ENCODE results near the gene CST9L.

The CST9L gene

DNA sequence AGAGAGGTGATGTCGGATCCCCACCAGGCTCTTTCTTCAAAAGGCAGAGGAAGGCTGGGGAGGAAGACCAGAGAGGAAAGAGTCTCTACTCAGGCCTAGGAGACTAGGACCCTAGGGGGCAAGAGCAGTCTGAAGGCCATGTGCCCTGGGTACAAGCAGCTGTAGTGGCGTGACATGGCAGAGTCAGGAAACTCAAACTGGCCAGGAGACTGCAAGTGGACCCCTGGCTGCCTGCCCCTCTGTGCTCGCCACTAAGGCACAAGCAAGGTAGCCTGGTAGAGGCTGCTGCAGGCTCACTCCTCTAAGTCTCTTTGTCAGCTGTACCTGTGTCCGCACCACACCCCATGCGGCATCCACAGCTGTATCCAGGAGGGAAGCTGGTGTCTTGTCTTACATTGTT lies 19.9 kb downstream of the CST9L start:
- Histone ChIP-seq H3K27ac (ENCODE audit: low read depth, low read length) (no peak overlapping the region), H3K18ac (ENCODE audit: low read length) (no peak overlapping the region), H3K27me3 (ENCODE audit: insufficient read depth, low read length, poor library complexity) (no peaks in the 10 kb centered on the region), H3K79me1 (ENCODE audit: low read length) (no peaks in the 10 kb centered on the region), H3K79me2 (ENCODE audit: control insufficient read depth, insufficient read depth, low read length) (no peaks in the 10 kb centered on the region), H3K4ac (ENCODE audit: low read depth, low read length) (no peak overlapping the region), H3K4me3 (ENCODE audit: low read length) (no peak overlapping the region), H2BK15ac (replicated peaks; ENCODE audit: low read depth) (no peak overlapping the region), H4K5ac (ENCODE audit: low read length) (no peak overlapping the region), H4K8ac (ENCODE audit: low read depth, low read length) (no peak overlapping the region), H3K4me1 (ENCODE audit: control insufficient read depth, low read depth, low read length) (no peaks in the 10 kb centered on the region), H3K23ac (ENCODE audit: low read length) (no peak overlapping the region), H3K56ac (ENCODE audit: low read length) (no peak overlapping the region), H3K4me2 (ENCODE audit: low read length) (no peak overlapping the region), H2BK5ac (ENCODE audit: low read length) (no peak overlapping the region), H2BK120ac (ENCODE audit: low read depth, low read length) (no peak overlapping the region), H2AK5ac (ENCODE audit: low read length) (no peak overlapping the region), H3K36me3 (ENCODE audit: control insufficient read depth, insufficient read depth, low read length) (no peaks in the 10 kb centered on the region), H3K9ac (ENCODE audit: low read length) (no peak overlapping the region)
- no CpG with 5 or more reads among the region's 5 CpGs for WGBS (ENCODE audit: extremely low coverage, insufficient coverage, low lambda C conversion rate)
- DNase-seq: no peak

- Histone ChIP-seq H3K56ac (ENCODE audit: low read length) (no peak overlapping the region), H3K18ac (ENCODE audit: low read length) (no peak overlapping the region), H3K4me2 (ENCODE audit: low read length) (no peak overlapping the region), H4K5ac (ENCODE audit: low read length) (no peak overlapping the region), H2AK5ac (ENCODE audit: low read length) (no peak overlapping the region), H3K36me3 (ENCODE audit: control insufficient read depth, insufficient read depth, low read length) (no peaks in the 10 kb centered on the region), H3K79me2 (ENCODE audit: control insufficient read depth, insufficient read depth, low read length) (no peaks in the 10 kb centered on the region), H3K27ac (ENCODE audit: low read depth, low read length) (no peak overlapping the region), H3K4me3 (ENCODE audit: low read length) (no peak overlapping the region), H3K9ac (ENCODE audit: low read length) (no peak overlapping the region), H3K4me1 (ENCODE audit: control insufficient read depth, low read depth, low read length) (no peaks in the 10 kb centered on the region), H3K23ac (ENCODE audit: low read length) (no peak overlapping the region), H3K27me3 (ENCODE audit: insufficient read depth, low read length, poor library complexity) (no peaks in the 10 kb centered on the region), H2BK5ac (ENCODE audit: low read length) (no peak overlapping the region), H2BK120ac (ENCODE audit: low read depth, low read length) (no peak overlapping the region), H3K79me1 (ENCODE audit: low read length) (no peaks in the 10 kb centered on the region), H2BK15ac (replicated peaks; ENCODE audit: low read depth) (no peak overlapping the region), H3K4ac (ENCODE audit: low read depth, low read length) (no peak overlapping the region), H4K8ac (ENCODE audit: low read depth, low read length) (no peak overlapping the region)
- no peak for DNase-seq
- whole genome bisulfite sequencing (ENCODE audit: extremely low coverage, insufficient coverage, low lambda C conversion rate): no CpG with 5 or more reads among the region's 5 CpGs
Observed at GRCh38 chr20:23547613-23548012, 20.7 kb downstream of the CST9L start.

- no peaks in the 10 kb centered on the region for H3K4me1 ChIP-seq (ENCODE audit: control insufficient read depth, low read depth, low read length)
- H3K23ac ChIP-seq (ENCODE audit: low read length): no peak overlapping the region
- H3K36me3 ChIP-seq (ENCODE audit: control insufficient read depth, insufficient read depth, low read length): no peaks in the 10 kb centered on the region
- H3K79me1 ChIP-seq (ENCODE audit: low read length): no peaks in the 10 kb centered on the region
- no peak overlapping the region for H3K4me2 ChIP-seq (ENCODE audit: low read length)
- no peak overlapping the region for H2AK5ac ChIP-seq (ENCODE audit: low read length)
- H2BK120ac ChIP-seq (ENCODE audit: low read depth, low read length): no peak overlapping the region
- no peak overlapping the region for H3K4me3 ChIP-seq (ENCODE audit: low read length)
- no CpG with 5 or more reads among the region's 12 CpGs for WGBS (ENCODE audit: extremely low coverage, insufficient coverage, low lambda C conversion rate)
- H3K4ac ChIP-seq (ENCODE audit: low read depth, low read length): no peak overlapping the region
- H3K79me2 ChIP-seq (ENCODE audit: control insufficient read depth, insufficient read depth, low read length): no peaks in the 10 kb centered on the region
- H2BK15ac ChIP-seq (replicated peaks; ENCODE audit: low read depth): no peak overlapping the region
- H3K9ac ChIP-seq (ENCODE audit: low read length): no peak overlapping the region
- H2BK5ac ChIP-seq (ENCODE audit: low read length): no peak overlapping the region
- no peak overlapping the region for H4K8ac ChIP-seq (ENCODE audit: low read depth, low read length)
- H3K18ac ChIP-seq (ENCODE audit: low read length): no peak overlapping the region
- no peak overlapping the region for H3K27ac ChIP-seq (ENCODE audit: low read depth, low read length)
- no peaks in the 10 kb centered on the region for H3K27me3 ChIP-seq (ENCODE audit: insufficient read depth, low read length, poor library complexity)
- H4K5ac ChIP-seq (ENCODE audit: low read length): no peak overlapping the region
- DNase-seq: no peak
- no peak overlapping the region for H3K56ac ChIP-seq (ENCODE audit: low read length)
Observed at GRCh38 chr20:23546435-23547144, 21.7 kb downstream of the CST9L start.

- no peak for DNase-seq
- Histone ChIP-seq H4K5ac (ENCODE audit: low read length) (no peak overlapping the region), H3K79me2 (ENCODE audit: control insufficient read depth, insufficient read depth, low read length) (no peaks in the 10 kb centered on the region), H3K4me2 (ENCODE audit: low read length) (no peak overlapping the region), H3K27ac (ENCODE audit: low read depth, low read length) (no peak overlapping the region), H3K4me1 (ENCODE audit: control insufficient read depth, low read depth, low read length) (no peaks in the 10 kb centered on the region), H4K8ac (ENCODE audit: low read depth, low read length) (no peak overlapping the region), H3K18ac (ENCODE audit: low read length) (no peak overlapping the region), H3K9ac (ENCODE audit: low read length) (no peak overlapping the region), H3K27me3 (ENCODE audit: insufficient read depth, low read length, poor library complexity) (no peaks in the 10 kb centered on the region), H3K4ac (ENCODE audit: low read depth, low read length) (no peak overlapping the region), H3K4me3 (ENCODE audit: low read length) (no peak overlapping the region), H2BK15ac (replicated peaks; ENCODE audit: low read depth) (no peak overlapping the region), H2AK5ac (ENCODE audit: low read length) (no peak overlapping the region), H3K56ac (ENCODE audit: low read length) (no peak overlapping the region), H2BK5ac (ENCODE audit: low read length) (no peak overlapping the region), H3K23ac (ENCODE audit: low read length) (no peak overlapping the region), H3K36me3 (ENCODE audit: control insufficient read depth, insufficient read depth, low read length) (no peaks in the 10 kb centered on the region), H2BK120ac (ENCODE audit: low read depth, low read length) (no peak overlapping the region), H3K79me1 (ENCODE audit: low read length) (no peaks in the 10 kb centered on the region)
- WGBS (ENCODE audit: extremely low coverage, insufficient coverage, low lambda C conversion rate): no CpG with 5 or more reads among the region's 6 CpGs
Observed at GRCh38 chr20:23544133-23544532, 24.2 kb downstream of the CST9L start.

- Histone ChIP-seq H2BK5ac (ENCODE audit: low read length) (no peak overlapping the region), H2AK5ac (ENCODE audit: low read length) (no peak overlapping the region), H3K4ac (ENCODE audit: low read depth, low read length) (no peak overlapping the region), H3K79me2 (ENCODE audit: control insufficient read depth, insufficient read depth, low read length) (no peaks in the 10 kb centered on the region), H2BK120ac (ENCODE audit: low read depth, low read length) (no peak overlapping the region), H2BK15ac (replicated peaks; ENCODE audit: low read depth) (no peak overlapping the region), H3K36me3 (ENCODE audit: control insufficient read depth, insufficient read depth, low read length) (no peaks in the 10 kb centered on the region), H4K8ac (ENCODE audit: low read depth, low read length) (no peak overlapping the region), H4K5ac (ENCODE audit: low read length) (no peak overlapping the region), H3K23ac (ENCODE audit: low read length) (no peak overlapping the region), H3K56ac (ENCODE audit: low read length) (no peak overlapping the region), H3K18ac (ENCODE audit: low read length) (no peak overlapping the region), H3K9ac (ENCODE audit: low read length) (no peak overlapping the region), H3K27me3 (ENCODE audit: insufficient read depth, low read length, poor library complexity) (no peaks in the 10 kb centered on the region), H3K4me3 (ENCODE audit: low read length) (no peak overlapping the region), H3K27ac (ENCODE audit: low read depth, low read length) (no peak overlapping the region), H3K79me1 (ENCODE audit: low read length) (no peaks in the 10 kb centered on the region), H3K4me1 (ENCODE audit: control insufficient read depth, low read depth, low read length) (no peaks in the 10 kb centered on the region), H3K4me2 (ENCODE audit: low read length) (no peak overlapping the region)
- no peak for DNase-seq
- no CpG with 5 or more reads among the region's 5 CpGs for WGBS (ENCODE audit: extremely low coverage, insufficient coverage, low lambda C conversion rate)
Observed at GRCh38 chr20:23542801-23543200, 25.5 kb downstream of the CST9L start.

GRCh38 chr20:23541776-23542175 lies 26.5 kb downstream of the CST9L start:
- no peaks in the 10 kb centered on the region for H3K4me1 ChIP-seq (ENCODE audit: control insufficient read depth, low read depth, low read length)
- no peaks in the 10 kb centered on the region for H3K27me3 ChIP-seq (ENCODE audit: insufficient read depth, low read length, poor library complexity)
- H3K27ac ChIP-seq (ENCODE audit: low read depth, low read length): no peak overlapping the region
- no peak overlapping the region for H3K4me3 ChIP-seq (ENCODE audit: low read length)
- H3K9ac ChIP-seq (ENCODE audit: low read length): no peak overlapping the region
- H4K5ac ChIP-seq (ENCODE audit: low read length): no peak overlapping the region
- no peak overlapping the region for H3K4ac ChIP-seq (ENCODE audit: low read depth, low read length)
- no peak overlapping the region for H2BK5ac ChIP-seq (ENCODE audit: low read length)
- H2BK120ac ChIP-seq (ENCODE audit: low read depth, low read length): no peak overlapping the region
- no CpG with 5 or more reads among the region's 2 CpGs for WGBS (ENCODE audit: extremely low coverage, insufficient coverage, low lambda C conversion rate)
- no peaks in the 10 kb centered on the region for H3K79me1 ChIP-seq (ENCODE audit: low read length)
- no peak overlapping the region for H4K8ac ChIP-seq (ENCODE audit: low read depth, low read length)
- H3K4me2 ChIP-seq (ENCODE audit: low read length): no peak overlapping the region
- H2BK15ac ChIP-seq (replicated peaks; ENCODE audit: low read depth): no peak overlapping the region
- no peak overlapping the region for H3K56ac ChIP-seq (ENCODE audit: low read length)
- no peak for DNase-seq
- H3K18ac ChIP-seq (ENCODE audit: low read length): no peak overlapping the region
- H2AK5ac ChIP-seq (ENCODE audit: low read length): no peak overlapping the region
- H3K79me2 ChIP-seq (ENCODE audit: control insufficient read depth, insufficient read depth, low read length): no peaks in the 10 kb centered on the region
- H3K23ac ChIP-seq (ENCODE audit: low read length): no peak overlapping the region
- no peaks in the 10 kb centered on the region for H3K36me3 ChIP-seq (ENCODE audit: control insufficient read depth, insufficient read depth, low read length)

Measured in mesendoderm (in vitro differentiated cells).